ENCODE measurements around the gene ATP5ME.

The ATP5ME gene

GRCh38 chr4:667545-667925 lies 6.5 kb downstream of the ATP5ME start:
- TF ChIP-seq CTCF (IDR thresholded peaks at IDR 0.05; ENCODE audit: borderline replicate concordance, insufficient read depth, low read depth, low read length): no peak
- H3K4me3 ChIP-seq (ENCODE audit: low read depth, low read length): no peak overlapping the region

GRCh38 chr4:666822-667544 lies 7.1 kb downstream of the ATP5ME start:
- H3K4me3 ChIP-seq (ENCODE audit: low read depth, low read length): no peak overlapping the region
- TF ChIP-seq CTCF (IDR thresholded peaks at IDR 0.05; ENCODE audit: borderline replicate concordance, insufficient read depth, low read depth, low read length): no peak

GRCh38 chr4:666436-666810 lies 7.7 kb downstream of the ATP5ME start:
- TF ChIP-seq CTCF (IDR thresholded peaks at IDR 0.05; ENCODE audit: borderline replicate concordance, insufficient read depth, low read depth, low read length): no peak
- H3K4me3 ChIP-seq (ENCODE audit: low read depth, low read length): no peak overlapping the region

- H3K4me3 ChIP-seq (ENCODE audit: low read depth, low read length): no peak overlapping the region
- no peak for TF ChIP-seq CTCF (IDR thresholded peaks at IDR 0.05; ENCODE audit: borderline replicate concordance, insufficient read depth, low read depth, low read length)
Observed at GRCh38 chr4:665751-666435, 8.2 kb downstream of the ATP5ME start.

- no peak overlapping the region for H3K4me3 ChIP-seq (ENCODE audit: low read depth, low read length)
- no peak for TF ChIP-seq CTCF (IDR thresholded peaks at IDR 0.05; ENCODE audit: borderline replicate concordance, insufficient read depth, low read depth, low read length)
Observed at GRCh38 chr4:665381-665750, 8.7 kb downstream of the ATP5ME start.

- TF ChIP-seq CTCF (IDR thresholded peaks at IDR 0.05; ENCODE audit: borderline replicate concordance, insufficient read depth, low read depth, low read length): no peak
- H3K4me3 ChIP-seq (ENCODE audit: low read depth, low read length): no peak overlapping the region
Observed at GRCh38 chr4:664713-665231, 9.3 kb downstream of the ATP5ME start.
